Fibroblast of lung (primary cell): Measurements from ENCODE around the gene KLHL33.

Source experiments
- EZH2 ChIP-seq: IDR thresholded peaks from 2 replicates; pipeline ENCODE4 v1.5.1; 2012; ENCODE audit warnings: low read length, control low read depth, mild to moderate bottlenecking; ENCODE audit errors: missing control alignments
- TF ChIP-seq, protein P1 (sequence below), 2 donors: IDR thresholded peaks in 1 of 2; conservative IDR thresholded peaks in 1 of 2; 1 replicate in 1 of 2; 2 replicates in 1 of 2; pipeline ENCODE4 v1.5.1; 2011 to 2012; ENCODE audit warnings: low read length in 2 of 2, control low read depth in 1 of 2, inconsistent platforms in 1 of 2, low read depth in 1 of 2, mild to moderate bottlenecking in 1 of 2

DNA sequence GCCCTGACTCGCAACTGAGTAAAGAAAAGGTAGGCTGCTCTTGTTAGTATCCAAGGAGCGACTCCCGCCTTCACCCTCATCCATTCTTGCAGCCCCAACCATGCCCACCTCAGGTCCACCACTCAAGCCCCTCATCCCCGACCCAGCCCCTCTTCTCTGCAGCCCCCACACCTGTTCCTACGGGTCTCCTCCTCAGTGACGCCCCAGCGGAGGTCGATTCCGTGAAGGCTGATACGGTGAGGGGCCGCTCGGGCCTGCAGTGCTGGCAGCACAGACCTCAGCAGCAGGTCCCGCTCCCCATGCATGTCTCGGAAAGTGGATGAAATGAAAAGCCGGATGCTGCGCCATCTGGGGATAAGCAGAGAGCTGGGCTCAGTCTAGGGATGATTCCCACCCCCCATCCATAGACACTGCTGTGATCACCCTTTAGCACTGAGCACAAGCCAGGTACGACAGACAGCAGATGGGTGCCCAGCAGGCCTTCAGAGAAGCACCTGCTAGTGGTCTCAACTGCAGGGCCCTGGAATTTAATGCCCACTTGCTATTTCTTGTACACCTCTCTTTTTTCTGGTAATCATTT lies 49.6 kb downstream of the KLHL33 start:
- TF ChIP-seq, protein P1, sequence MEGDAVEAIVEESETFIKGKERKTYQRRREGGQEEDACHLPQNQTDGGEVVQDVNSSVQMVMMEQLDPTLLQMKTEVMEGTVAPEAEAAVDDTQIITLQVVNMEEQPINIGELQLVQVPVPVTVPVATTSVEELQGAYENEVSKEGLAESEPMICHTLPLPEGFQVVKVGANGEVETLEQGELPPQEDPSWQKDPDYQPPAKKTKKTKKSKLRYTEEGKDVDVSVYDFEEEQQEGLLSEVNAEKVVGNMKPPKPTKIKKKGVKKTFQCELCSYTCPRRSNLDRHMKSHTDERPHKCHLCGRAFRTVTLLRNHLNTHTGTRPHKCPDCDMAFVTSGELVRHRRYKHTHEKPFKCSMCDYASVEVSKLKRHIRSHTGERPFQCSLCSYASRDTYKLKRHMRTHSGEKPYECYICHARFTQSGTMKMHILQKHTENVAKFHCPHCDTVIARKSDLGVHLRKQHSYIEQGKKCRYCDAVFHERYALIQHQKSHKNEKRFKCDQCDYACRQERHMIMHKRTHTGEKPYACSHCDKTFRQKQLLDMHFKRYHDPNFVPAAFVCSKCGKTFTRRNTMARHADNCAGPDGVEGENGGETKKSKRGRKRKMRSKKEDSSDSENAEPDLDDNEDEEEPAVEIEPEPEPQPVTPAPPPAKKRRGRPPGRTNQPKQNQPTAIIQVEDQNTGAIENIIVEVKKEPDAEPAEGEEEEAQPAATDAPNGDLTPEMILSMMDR (conservative IDR thresholded peaks at IDR 0.05 in 1 of 2, IDR thresholded peaks at IDR 0.05 in 1 of 2; ENCODE audit: low read depth in 1 of 2, low read length in 2 of 2), result no peak
- TF ChIP-seq EZH2, result no peak
